Gastroesophageal sphincter (tissue), 4 donors: ENCODE measurements around the gene STK32B. TPM values are rescaled to one million over a fixed set of nuclear protein-coding genes. Genes with fewer than 3 reads are reported as not detected.

ENCODE experiments used
- ATAC-seq: fragments of 150-250 bp; one replicate; pipeline ENCODE4 v1.9.1; 2016; ENCODE audit warnings: mild to moderate bottlenecking, moderate library complexity
- H3K27ac ChIP-seq, 4 donors: fragments of 200-600 bp; sonication (generic) in 3 of 4; 1 replicate in 3 of 4; 2 replicates in 1 of 4; pipeline ENCODE4 v1.5.1; 2016 to 2019
- H3K27me3 ChIP-seq: fragments of 200-600 bp; sonication (generic); one replicate; pipeline ENCODE4 v1.5.1; 2019
- H3K36me3 ChIP-seq, 2 donors: fragments of 200-600 bp; sonication (generic); one replicate each; pipeline ENCODE4 v1.5.1; 2019; ENCODE audit warnings: control low read depth in 1 of 2
- H3K4me1 ChIP-seq, 3 donors: fragments of 200-600 bp; sonication (generic); 1 replicate in 2 of 3; 2 replicates in 1 of 3; pipeline ENCODE4 v1.5.1; 2016 to 2019; ENCODE audit warnings: control low read depth in 2 of 3
- H3K4me3 ChIP-seq, 2 donors: fragments of 200-600 bp; sonication (generic); one replicate each; pipeline ENCODE4 v1.5.1; 2019; ENCODE audit warnings: mild to moderate bottlenecking in 1 of 2, moderate library complexity in 1 of 2
- H3K9me3 ChIP-seq, 3 donors: fragments of 200-600 bp; sonication (generic); one replicate each; pipeline ENCODE4 v1.5.1; 2017 to 2019; ENCODE audit warnings: control low read depth in 2 of 3
- CTCF ChIP-seq, 4 experiments: fragments of 200-600 bp in 2 of 4; fragments of 450-650 bp in 2 of 4; sonication (generic) in 1 of 4; IDR thresholded peaks; one replicate each; pipeline ENCODE4 v1.5.1; 2017 to 2019; ENCODE audit warnings: antibody characterized with exemption in 4 of 4, mild to moderate bottlenecking in 2 of 4, moderate library complexity in 2 of 4
- EP300 ChIP-seq: sonication (generic); formaldehyde crosslinking; IDR thresholded peaks from one replicate; pipeline ENCODE4 v1.6.1; 2017; ENCODE audit warnings: antibody characterized with exemption, mild to moderate bottlenecking
- POLR2A ChIP-seq, 2 donors: fragments of 450-650 bp; IDR thresholded peaks; one replicate each; pipeline ENCODE4 v1.6.1; 2017; ENCODE audit warnings: antibody characterized with exemption in 2 of 2, mild to moderate bottlenecking in 2 of 2, moderate library complexity in 1 of 2
- POLR2AphosphoS5 ChIP-seq: sonication (generic); formaldehyde crosslinking; IDR thresholded peaks from one replicate; pipeline ENCODE4 v1.6.1; 2017; ENCODE audit warnings: antibody characterized with exemption
- WGBS, 2 donors: methylation state at CpG; one replicate each; pipeline ENCODE4 v1.1.5; 2018; ENCODE audit warnings: low coverage in 1 of 2; 5-methylcytosine and 5-hydroxymethylcytosine counted together
- total RNA-seq, 4 donors: library from RNA; depleted of rRNA; stranded (reverse); fragments of >200 nt; gene quantifications; one replicate each; pipeline ENCODE4 v1.1.0, GENCODE V29; 2016

Gene STK32B
- total RNA-seq, 4 donors from 2014 or later: 1.9 to 5.3 (median 2.4) TPM

GRCh38 chr4:5040856-5041620 is 10.2 kb upstream of the STK32B start:
- 63 to 79% methylated on average over 8 to 9 of the region's 9 CpGs for WGBS, 2 donors
- no peak for TF ChIP-seq POLR2AphosphoS5
- TF ChIP-seq EP300: no peak
- no peak for TF ChIP-seq POLR2A (IDR thresholded peaks at IDR 0.05)
- no peak for TF ChIP-seq CTCF (IDR thresholded peaks at IDR 0.05)
- H3K27me3 ChIP-seq: peaks cover 7% of the 10 kb centered on the region
- no peak overlapping the region for H3K27ac ChIP-seq
- ATAC-seq: no peak
- H3K4me1 ChIP-seq: peaks cover 0 to 20% (median 6%) of the 10 kb centered on the region in 3 donors
- H3K9me3 ChIP-seq: no peaks in the 10 kb centered on the region
- no peak overlapping the region for H3K4me3 ChIP-seq
- H3K36me3 ChIP-seq: no peaks in the 10 kb centered on the region

- no peak overlapping the region for H3K27ac ChIP-seq
- 62 to 72% methylated on average over 7 of the region's 7 CpGs for WGBS, 2 donors
- no peak for ATAC-seq
- no peaks in the 10 kb centered on the region for H3K9me3 ChIP-seq
- H3K4me3 ChIP-seq: no peak overlapping the region
- H3K27me3 ChIP-seq: peaks cover 7% of the 10 kb centered on the region
- H3K4me1 ChIP-seq: peaks cover 0 to 16% (median 6%) of the 10 kb centered on the region in 3 donors
- TF ChIP-seq CTCF (IDR thresholded peaks at IDR 0.05) (no peak), EP300 (no peak), POLR2A (IDR thresholded peaks at IDR 0.05) (no peak), POLR2AphosphoS5 (no peak)
- no peaks in the 10 kb centered on the region for H3K36me3 ChIP-seq
Observed at GRCh38 chr4:5041699-5042098, 9.6 kb upstream of the STK32B start.

GRCh38 chr4:5043579-5043978 is 7.7 kb upstream of the STK32B start:
- no peak overlapping the region for H3K4me3 ChIP-seq
- 64 to 86% methylated on average over 2 to 5 of the region's 6 CpGs for WGBS, 2 donors
- TF ChIP-seq CTCF (IDR thresholded peaks at IDR 0.05) (no peak), POLR2A (IDR thresholded peaks at IDR 0.05) (no peak), POLR2AphosphoS5 (no peak), EP300 (no peak)
- H3K4me1 ChIP-seq: no peaks in the 10 kb centered on the region
- H3K9me3 ChIP-seq: no peaks in the 10 kb centered on the region
- H3K27ac ChIP-seq: no peak overlapping the region
- peaks cover 7% of the 10 kb centered on the region for H3K27me3 ChIP-seq
- no peak for ATAC-seq
- H3K36me3 ChIP-seq: no peaks in the 10 kb centered on the region

GRCh38 chr4:5044341-5044740 is 6.9 kb upstream of the STK32B start:
- no peak for ATAC-seq

More at GRCh38 chr4:5044341-5044740, 6.9 kb upstream of the STK32B start:
- Histone ChIP-seq H3K36me3 (no peaks in the 10 kb centered on the region), H3K27ac (no peak overlapping the region), H3K4me3 (no peak overlapping the region), H3K9me3 (no peaks in the 10 kb centered on the region), H3K4me1 (no peaks in the 10 kb centered on the region), H3K27me3 (peaks cover 7% of the 10 kb centered on the region)
- WGBS, 2 donors: 30 to 36% methylated on average over 1 to 3 of the region's 3 CpGs
- TF ChIP-seq POLR2AphosphoS5: no peak
- TF ChIP-seq EP300: no peak
- TF ChIP-seq CTCF (IDR thresholded peaks at IDR 0.05): no peak
- no peak for TF ChIP-seq POLR2A (IDR thresholded peaks at IDR 0.05)
